ENCODE measurements around the gene MAGI1. TPM values are rescaled to one million over a fixed set of nuclear protein-coding genes. Genes with fewer than 3 reads are reported as not detected.

The MAGI1 gene
- total RNA-seq, 1 experiment from 2014 or later: 58.2 TPM

DNA sequence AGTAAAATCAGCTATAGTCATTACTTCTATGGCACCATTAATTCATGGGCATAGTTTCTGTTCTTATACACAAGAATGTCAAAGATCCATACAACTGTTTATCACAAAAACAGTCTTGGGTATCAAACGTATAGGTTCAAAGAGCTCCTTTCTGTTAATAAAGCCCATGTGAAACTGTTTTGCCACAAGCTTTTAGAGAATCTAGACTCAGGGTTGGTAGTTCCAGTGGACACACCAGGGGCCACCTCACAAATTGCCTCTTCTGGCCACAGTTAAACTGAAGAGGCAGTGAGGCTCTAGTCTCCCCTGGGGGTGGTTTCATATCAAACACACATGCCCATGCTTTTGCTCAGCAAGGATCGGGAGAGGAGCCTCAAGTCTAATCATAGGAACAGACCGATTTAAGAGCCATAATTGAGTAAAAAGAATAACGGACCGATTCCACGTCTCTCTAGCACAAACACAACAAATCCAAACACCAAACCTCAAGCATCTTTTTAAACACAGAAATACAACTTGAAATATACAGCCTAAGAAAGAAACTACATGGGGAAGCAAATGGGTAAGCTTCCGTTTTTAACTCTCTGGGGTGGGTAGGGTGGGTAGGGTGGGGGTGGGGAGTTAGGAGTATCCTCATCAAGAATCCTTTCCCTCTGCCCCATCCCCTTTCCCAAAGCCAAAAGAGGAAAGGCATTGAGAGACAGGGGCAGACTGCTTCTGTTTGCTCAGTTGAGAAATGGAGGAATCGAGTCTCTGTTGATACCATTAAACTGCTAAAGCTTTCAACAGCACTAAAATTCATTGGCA is 443.3 kb downstream of the MAGI1 start (continued):
- TF ChIP-seq, protein P1, sequence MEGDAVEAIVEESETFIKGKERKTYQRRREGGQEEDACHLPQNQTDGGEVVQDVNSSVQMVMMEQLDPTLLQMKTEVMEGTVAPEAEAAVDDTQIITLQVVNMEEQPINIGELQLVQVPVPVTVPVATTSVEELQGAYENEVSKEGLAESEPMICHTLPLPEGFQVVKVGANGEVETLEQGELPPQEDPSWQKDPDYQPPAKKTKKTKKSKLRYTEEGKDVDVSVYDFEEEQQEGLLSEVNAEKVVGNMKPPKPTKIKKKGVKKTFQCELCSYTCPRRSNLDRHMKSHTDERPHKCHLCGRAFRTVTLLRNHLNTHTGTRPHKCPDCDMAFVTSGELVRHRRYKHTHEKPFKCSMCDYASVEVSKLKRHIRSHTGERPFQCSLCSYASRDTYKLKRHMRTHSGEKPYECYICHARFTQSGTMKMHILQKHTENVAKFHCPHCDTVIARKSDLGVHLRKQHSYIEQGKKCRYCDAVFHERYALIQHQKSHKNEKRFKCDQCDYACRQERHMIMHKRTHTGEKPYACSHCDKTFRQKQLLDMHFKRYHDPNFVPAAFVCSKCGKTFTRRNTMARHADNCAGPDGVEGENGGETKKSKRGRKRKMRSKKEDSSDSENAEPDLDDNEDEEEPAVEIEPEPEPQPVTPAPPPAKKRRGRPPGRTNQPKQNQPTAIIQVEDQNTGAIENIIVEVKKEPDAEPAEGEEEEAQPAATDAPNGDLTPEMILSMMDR (IDR thresholded peaks at IDR 0.05): no peak
- TF ChIP-seq, protein P2, sequence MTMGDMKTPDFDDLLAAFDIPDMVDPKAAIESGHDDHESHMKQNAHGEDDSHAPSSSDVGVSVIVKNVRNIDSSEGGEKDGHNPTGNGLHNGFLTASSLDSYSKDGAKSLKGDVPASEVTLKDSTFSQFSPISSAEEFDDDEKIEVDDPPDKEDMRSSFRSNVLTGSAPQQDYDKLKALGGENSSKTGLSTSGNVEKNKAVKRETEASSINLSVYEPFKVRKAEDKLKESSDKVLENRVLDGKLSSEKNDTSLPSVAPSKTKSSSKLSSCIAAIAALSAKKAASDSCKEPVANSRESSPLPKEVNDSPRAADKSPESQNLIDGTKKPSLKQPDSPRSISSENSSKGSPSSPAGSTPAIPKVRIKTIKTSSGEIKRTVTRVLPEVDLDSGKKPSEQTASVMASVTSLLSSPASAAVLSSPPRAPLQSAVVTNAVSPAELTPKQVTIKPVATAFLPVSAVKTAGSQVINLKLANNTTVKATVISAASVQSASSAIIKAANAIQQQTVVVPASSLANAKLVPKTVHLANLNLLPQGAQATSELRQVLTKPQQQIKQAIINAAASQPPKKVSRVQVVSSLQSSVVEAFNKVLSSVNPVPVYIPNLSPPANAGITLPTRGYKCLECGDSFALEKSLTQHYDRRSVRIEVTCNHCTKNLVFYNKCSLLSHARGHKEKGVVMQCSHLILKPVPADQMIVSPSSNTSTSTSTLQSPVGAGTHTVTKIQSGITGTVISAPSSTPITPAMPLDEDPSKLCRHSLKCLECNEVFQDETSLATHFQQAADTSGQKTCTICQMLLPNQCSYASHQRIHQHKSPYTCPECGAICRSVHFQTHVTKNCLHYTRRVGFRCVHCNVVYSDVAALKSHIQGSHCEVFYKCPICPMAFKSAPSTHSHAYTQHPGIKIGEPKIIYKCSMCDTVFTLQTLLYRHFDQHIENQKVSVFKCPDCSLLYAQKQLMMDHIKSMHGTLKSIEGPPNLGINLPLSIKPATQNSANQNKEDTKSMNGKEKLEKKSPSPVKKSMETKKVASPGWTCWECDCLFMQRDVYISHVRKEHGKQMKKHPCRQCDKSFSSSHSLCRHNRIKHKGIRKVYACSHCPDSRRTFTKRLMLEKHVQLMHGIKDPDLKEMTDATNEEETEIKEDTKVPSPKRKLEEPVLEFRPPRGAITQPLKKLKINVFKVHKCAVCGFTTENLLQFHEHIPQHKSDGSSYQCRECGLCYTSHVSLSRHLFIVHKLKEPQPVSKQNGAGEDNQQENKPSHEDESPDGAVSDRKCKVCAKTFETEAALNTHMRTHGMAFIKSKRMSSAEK (CRISPR knock-in tag; IDR thresholded peaks at IDR 0.05; ENCODE audit: borderline replicate concordance): no peak
- TF ChIP-seq, protein P3, sequence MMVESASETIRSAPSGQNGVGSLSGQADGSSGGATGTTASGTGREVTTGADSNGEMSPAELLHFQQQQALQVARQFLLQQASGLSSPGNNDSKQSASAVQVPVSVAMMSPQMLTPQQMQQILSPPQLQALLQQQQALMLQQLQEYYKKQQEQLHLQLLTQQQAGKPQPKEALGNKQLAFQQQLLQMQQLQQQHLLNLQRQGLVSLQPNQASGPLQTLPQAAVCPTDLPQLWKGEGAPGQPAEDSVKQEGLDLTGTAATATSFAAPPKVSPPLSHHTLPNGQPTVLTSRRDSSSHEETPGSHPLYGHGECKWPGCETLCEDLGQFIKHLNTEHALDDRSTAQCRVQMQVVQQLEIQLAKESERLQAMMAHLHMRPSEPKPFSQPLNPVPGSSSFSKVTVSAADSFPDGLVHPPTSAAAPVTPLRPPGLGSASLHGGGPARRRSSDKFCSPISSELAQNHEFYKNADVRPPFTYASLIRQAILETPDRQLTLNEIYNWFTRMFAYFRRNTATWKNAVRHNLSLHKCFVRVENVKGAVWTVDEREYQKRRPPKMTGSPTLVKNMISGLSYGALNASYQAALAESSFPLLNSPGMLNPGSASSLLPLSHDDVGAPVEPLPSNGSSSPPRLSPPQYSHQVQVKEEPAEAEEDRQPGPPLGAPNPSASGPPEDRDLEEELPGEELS (CRISPR knock-in tag; IDR thresholded peaks at IDR 0.05): no peak
- TF ChIP-seq, protein P4, sequence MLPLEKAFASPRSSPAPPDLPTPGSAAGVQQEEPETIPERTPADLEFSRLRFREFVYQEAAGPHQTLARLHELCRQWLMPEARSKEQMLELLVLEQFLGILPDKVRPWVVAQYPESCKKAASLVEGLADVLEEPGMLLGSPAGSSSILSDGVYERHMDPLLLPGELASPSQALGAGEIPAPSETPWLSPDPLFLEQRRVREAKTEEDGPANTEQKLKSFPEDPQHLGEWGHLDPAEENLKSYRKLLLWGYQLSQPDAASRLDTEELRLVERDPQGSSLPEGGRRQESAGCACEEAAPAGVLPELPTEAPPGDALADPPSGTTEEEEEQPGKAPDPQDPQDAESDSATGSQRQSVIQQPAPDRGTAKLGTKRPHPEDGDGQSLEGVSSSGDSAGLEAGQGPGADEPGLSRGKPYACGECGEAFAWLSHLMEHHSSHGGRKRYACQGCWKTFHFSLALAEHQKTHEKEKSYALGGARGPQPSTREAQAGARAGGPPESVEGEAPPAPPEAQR (CRISPR knock-in tag; IDR thresholded peaks at IDR 0.05): no peak
- TF ChIP-seq PRRX2 (CRISPR knock-in tag; IDR thresholded peaks at IDR 0.05) (no peak), CBFB (CRISPR knock-in tag; IDR thresholded peaks at IDR 0.05; ENCODE audit: low read depth) (no peak), ZNF317 (CRISPR knock-in tag; IDR thresholded peaks at IDR 0.05; ENCODE audit: borderline replicate concordance, low read depth) (no peak), NR2C2 (CRISPR knock-in tag; IDR thresholded peaks at IDR 0.05) (no peak), ZNF138 (CRISPR knock-in tag; conservative IDR thresholded peaks at IDR 0.05) (no peak)
- TF ChIP-seq, protein P5, sequence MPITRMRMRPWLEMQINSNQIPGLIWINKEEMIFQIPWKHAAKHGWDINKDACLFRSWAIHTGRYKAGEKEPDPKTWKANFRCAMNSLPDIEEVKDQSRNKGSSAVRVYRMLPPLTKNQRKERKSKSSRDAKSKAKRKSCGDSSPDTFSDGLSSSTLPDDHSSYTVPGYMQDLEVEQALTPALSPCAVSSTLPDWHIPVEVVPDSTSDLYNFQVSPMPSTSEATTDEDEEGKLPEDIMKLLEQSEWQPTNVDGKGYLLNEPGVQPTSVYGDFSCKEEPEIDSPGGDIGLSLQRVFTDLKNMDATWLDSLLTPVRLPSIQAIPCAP (CRISPR knock-in tag; IDR thresholded peaks at IDR 0.05): no peak
- TF ChIP-seq, protein P6, sequence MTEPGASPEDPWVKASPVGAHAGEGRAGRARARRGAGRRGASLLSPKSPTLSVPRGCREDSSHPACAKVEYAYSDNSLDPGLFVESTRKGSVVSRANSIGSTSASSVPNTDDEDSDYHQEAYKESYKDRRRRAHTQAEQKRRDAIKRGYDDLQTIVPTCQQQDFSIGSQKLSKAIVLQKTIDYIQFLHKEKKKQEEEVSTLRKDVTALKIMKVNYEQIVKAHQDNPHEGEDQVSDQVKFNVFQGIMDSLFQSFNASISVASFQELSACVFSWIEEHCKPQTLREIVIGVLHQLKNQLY (CRISPR knock-in tag; IDR thresholded peaks at IDR 0.05): no peak
- TF ChIP-seq, protein P7, sequence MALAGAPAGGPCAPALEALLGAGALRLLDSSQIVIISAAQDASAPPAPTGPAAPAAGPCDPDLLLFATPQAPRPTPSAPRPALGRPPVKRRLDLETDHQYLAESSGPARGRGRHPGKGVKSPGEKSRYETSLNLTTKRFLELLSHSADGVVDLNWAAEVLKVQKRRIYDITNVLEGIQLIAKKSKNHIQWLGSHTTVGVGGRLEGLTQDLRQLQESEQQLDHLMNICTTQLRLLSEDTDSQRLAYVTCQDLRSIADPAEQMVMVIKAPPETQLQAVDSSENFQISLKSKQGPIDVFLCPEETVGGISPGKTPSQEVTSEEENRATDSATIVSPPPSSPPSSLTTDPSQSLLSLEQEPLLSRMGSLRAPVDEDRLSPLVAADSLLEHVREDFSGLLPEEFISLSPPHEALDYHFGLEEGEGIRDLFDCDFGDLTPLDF (CRISPR knock-in tag; IDR thresholded peaks at IDR 0.05): no peak

Data from WTC11 (cell line).